Esophagus squamous epithelium (tissue), 5 donors: ENCODE data around the gene CALHM5. TPM values are rescaled to one million over a fixed set of nuclear protein-coding genes. Genes with fewer than 3 reads are reported as not detected.
"Not testable (repeated sequence)": the region's sequence is repeated elsewhere in the genome, so short reads cannot be mapped to it uniquely, and the experiment has no call there.

ENCODE experiments used
- DNase-seq: peaks from one replicate; lab custom pipeline; 2025; lab: John Stamatoyannopoulos, UW
- H3K27ac ChIP-seq, 4 donors: fragments of 200-600 bp; sonication (generic); one replicate each; pipeline ENCODE4 v1.5.1; 2016 to 2019; ENCODE audit warnings: mild to moderate bottlenecking in 1 of 4
- H3K27me3 ChIP-seq, 4 donors: fragments of 200-600 bp; sonication (generic); 1 replicate in 3 of 4; 2 replicates in 1 of 4; pipeline versions ENCODE4 v1.5.1 to v1.6.0; 2017 to 2021; ENCODE audit warnings: antibody characterized with exemption in 1 of 4
- H3K36me3 ChIP-seq, 3 donors: fragments of 200-600 bp; sonication (generic); one replicate each; pipeline ENCODE4 v1.5.1; 2016 to 2019
- H3K4me1 ChIP-seq, 3 donors: fragments of 200-600 bp; sonication (generic); one replicate each; pipeline ENCODE4 v1.5.1; 2017 to 2019
- H3K4me3 ChIP-seq, 4 donors: fragments of 200-600 bp; sonication (generic); 1 replicate in 3 of 4; 2 replicates in 1 of 4; pipeline ENCODE4 v1.5.1; 2016 to 2019; ENCODE audit warnings: mild to moderate bottlenecking in 2 of 4, moderate library complexity in 1 of 4
- H3K9me3 ChIP-seq, 3 donors: fragments of 200-600 bp; sonication (generic); one replicate each; pipeline ENCODE4 v1.5.1; 2016 to 2019
- POLR2A ChIP-seq, 4 donors: fragments of 450-650 bp; IDR thresholded peaks; one replicate each; pipeline ENCODE4 v1.6.1; 2017; ENCODE audit warnings: antibody characterized with exemption in 4 of 4, mild to moderate bottlenecking in 4 of 4, moderate library complexity in 3 of 4
- WGBS, 2 donors: methylation state at CpG; one replicate each; pipeline ENCODE4 v1.1.5; 2018; 5-methylcytosine and 5-hydroxymethylcytosine counted together
- intact Hi-C: fragments of 100-400 bp; cut with DNase I; formaldehyde crosslinking; loops from one replicate; pipeline ENCODE4 v1.15.0; 2022
- total RNA-seq, 4 donors: library from RNA; depleted of rRNA; stranded (reverse); fragments of >200 nt; gene quantifications; one replicate each; pipeline ENCODE4 v1.1.0, GENCODE V29; 2016
- TF ChIP-seq, protein P1 (sequence below), 6 experiments: fragments of 450-650 bp in 4 of 6; fragments of 200-600 bp in 2 of 6; sonication (generic) in 2 of 6; IDR thresholded peaks; one replicate each; pipeline ENCODE4 v1.5.1; 2016 to 2019; ENCODE audit warnings: antibody characterized with exemption in 6 of 6, mild to moderate bottlenecking in 4 of 6, moderate library complexity in 4 of 6
- donor health status: DM: yes; HTN: yes; CAD: no.

Gene CALHM5
- total RNA-seq, 4 donors from 2014 or later, result 0.04 to 1.7 (median 0.56) TPM

DNA sequence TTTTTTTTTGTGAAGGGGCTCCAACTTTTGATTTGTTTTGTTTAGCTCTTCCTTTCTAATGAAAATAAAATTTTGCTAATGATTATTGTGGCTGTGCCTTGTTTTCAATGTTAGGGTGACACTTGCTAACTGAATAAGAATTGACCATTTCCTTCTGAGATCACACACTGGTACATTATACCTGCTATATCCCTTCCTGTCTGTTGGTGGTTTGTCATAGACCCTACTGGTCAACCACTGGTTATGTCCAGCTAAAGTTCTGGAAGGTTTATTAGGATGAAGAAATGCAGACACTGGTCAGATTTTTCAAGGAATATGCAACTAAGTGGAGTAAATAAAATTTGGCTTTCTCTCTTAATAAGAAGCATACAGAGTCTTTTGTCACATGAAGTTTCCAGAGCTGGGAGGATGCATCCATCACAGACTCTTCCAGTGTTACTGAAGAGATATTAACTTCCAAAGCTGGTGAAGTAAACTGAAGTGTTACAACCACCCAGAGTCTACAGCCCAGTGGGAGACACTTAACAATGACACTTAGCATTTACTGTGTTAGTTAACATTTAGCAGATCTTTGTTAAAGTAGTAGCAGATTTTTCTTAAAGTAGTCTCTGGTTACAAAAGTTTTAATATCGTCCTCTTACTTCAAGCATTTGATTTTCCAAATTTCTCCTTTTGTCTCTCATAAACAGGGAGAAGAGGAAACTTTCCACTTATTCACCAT, 19.7 kb upstream of the CALHM5 start:
- no peaks in the 10 kb centered on the region for H3K27me3 ChIP-seq
- no peak overlapping the region for H3K27ac ChIP-seq
- WGBS, 2 donors, result 74 to 90% methylated on average over 1 of the region's 1 CpG
- no peaks in the 10 kb centered on the region for H3K36me3 ChIP-seq
- no peaks in the 10 kb centered on the region for H3K4me1 ChIP-seq
- DNase-seq, result no peak
- intact Hi-C loops, result no loop called here
- H3K9me3 ChIP-seq, result no peaks in the 10 kb centered on the region
- no peak for TF ChIP-seq POLR2A (IDR thresholded peaks at IDR 0.05)
- TF ChIP-seq, protein P1, sequence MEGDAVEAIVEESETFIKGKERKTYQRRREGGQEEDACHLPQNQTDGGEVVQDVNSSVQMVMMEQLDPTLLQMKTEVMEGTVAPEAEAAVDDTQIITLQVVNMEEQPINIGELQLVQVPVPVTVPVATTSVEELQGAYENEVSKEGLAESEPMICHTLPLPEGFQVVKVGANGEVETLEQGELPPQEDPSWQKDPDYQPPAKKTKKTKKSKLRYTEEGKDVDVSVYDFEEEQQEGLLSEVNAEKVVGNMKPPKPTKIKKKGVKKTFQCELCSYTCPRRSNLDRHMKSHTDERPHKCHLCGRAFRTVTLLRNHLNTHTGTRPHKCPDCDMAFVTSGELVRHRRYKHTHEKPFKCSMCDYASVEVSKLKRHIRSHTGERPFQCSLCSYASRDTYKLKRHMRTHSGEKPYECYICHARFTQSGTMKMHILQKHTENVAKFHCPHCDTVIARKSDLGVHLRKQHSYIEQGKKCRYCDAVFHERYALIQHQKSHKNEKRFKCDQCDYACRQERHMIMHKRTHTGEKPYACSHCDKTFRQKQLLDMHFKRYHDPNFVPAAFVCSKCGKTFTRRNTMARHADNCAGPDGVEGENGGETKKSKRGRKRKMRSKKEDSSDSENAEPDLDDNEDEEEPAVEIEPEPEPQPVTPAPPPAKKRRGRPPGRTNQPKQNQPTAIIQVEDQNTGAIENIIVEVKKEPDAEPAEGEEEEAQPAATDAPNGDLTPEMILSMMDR (IDR thresholded peaks at IDR 0.05), result no peak
- no peak overlapping the region for H3K4me3 ChIP-seq

DNA sequence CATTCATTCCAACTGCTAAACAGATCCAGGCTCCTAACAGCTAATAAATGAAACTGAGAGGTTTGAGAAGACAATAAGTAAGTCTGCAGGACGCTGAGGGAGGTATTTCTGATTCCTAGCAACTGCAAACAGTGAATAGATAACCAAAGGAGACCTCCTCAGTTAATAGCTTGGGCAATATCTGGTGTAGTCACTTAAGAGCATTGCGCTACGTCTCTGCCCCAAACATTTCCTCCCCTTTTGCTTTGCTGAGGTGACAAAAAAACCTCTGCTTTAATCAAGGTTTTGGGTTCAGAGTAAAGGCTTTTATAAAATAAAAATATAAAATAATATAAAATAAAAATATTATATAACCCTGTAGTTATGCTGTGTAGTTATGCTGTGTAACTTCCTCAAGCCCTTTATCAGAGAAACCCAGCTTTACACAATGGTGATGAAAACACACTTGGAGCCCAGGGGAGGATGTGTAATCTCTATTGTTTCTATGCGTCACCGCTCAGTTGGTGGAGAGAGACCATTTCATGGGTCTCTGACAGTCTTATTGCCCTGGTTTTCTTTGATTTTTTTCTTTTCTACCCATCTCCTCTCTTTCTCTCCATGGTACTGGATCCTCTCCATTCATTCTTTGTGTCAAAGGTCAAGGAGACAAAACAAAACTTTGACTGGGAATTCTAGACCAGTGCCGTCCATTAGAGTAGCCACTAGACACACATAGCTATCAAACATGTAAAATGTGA, 18.9 kb upstream of the CALHM5 start:
- intact Hi-C loops, result no loop called here
- WGBS, 2 donors, result 69 to 80% methylated on average over 6 of the region's 6 CpGs

DNA sequence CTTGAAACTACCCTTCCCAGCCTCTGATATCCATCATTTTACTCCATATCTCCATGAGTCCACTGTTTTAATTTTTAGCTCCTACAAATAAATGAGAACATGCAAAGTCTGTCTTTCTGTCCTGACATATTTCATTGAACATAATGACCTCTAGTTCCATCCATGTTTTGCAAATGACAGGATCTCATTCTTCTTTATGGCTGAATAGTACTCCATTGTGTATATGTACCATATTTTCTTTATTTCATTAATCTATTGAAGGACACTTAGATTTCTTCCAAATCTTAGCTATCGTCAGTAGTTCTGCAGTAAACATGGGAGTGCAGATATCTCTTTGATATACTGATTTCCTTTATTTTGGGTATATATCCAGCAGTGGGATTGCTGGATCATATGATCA, 16.3 kb upstream of the CALHM5 start:
- H3K4me1 ChIP-seq, H3K9me3 ChIP-seq, H3K36me3 ChIP-seq, H3K4me3 ChIP-seq, H3K27me3 ChIP-seq, intact Hi-C loops, DNase-seq, H3K27ac ChIP-seq: not testable (repeated sequence)
- WGBS, 2 donors, result 91 to 100% methylated on average over 1 of the region's 1 CpG

More for the DNA sequence above, 18.9 kb upstream of the CALHM5 start:
- no peak overlapping the region for H3K4me3 ChIP-seq
- H3K27me3 ChIP-seq, result no peaks in the 10 kb centered on the region
- no peaks in the 10 kb centered on the region for H3K4me1 ChIP-seq
- no peak for DNase-seq
- no peaks in the 10 kb centered on the region for H3K9me3 ChIP-seq
- H3K27ac ChIP-seq, result no peak overlapping the region
- H3K36me3 ChIP-seq, result no peaks in the 10 kb centered on the region
- no peak for TF ChIP-seq POLR2A (IDR thresholded peaks at IDR 0.05)
- TF ChIP-seq, protein P1 (IDR thresholded peaks at IDR 0.05), result no peak

DNA sequence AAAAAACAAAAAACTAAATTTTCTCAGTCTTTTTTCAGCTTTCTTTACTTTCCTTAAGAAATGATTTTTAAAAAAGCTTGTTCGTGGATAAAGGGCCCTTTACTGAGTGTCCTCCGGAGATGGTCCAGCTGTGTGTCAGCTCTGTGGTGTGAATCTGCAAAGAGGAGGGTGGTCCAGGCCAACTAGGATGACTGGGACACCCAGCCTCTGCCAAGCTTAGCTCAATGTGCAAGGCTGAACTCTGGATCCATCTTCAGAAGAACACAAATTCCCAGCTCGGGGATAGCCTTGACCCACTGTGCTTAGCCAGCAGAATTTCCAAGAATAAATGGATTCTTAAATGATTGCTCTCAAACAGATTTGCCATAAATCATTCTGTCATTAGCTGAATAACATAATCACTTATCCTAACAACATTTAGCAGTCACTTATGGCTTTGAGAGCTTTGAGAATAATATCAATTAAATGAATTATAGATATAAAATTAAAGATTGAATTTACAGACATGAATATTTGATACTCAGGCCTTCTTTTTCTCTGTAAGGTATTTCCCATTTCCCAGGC, 14.2 kb upstream of the CALHM5 start:
- Histone ChIP-seq H3K4me3 (no peak overlapping the region), H3K36me3 (no peaks in the 10 kb centered on the region), H3K9me3 (no peaks in the 10 kb centered on the region), H3K27ac (no peak overlapping the region), H3K27me3 (no peaks in the 10 kb centered on the region), H3K4me1 (peaks cover 0 to 7% (median 0%) of the 10 kb centered on the region in 3 donors)
- no peak for TF ChIP-seq POLR2A (IDR thresholded peaks at IDR 0.05)
- TF ChIP-seq, protein P1 (IDR thresholded peaks at IDR 0.05), result no peak
- WGBS, 2 donors, result 33 to 37% methylated on average over 3 of the region's 3 CpGs
- intact Hi-C loops, result no loop called here
- no peak for DNase-seq

DNA sequence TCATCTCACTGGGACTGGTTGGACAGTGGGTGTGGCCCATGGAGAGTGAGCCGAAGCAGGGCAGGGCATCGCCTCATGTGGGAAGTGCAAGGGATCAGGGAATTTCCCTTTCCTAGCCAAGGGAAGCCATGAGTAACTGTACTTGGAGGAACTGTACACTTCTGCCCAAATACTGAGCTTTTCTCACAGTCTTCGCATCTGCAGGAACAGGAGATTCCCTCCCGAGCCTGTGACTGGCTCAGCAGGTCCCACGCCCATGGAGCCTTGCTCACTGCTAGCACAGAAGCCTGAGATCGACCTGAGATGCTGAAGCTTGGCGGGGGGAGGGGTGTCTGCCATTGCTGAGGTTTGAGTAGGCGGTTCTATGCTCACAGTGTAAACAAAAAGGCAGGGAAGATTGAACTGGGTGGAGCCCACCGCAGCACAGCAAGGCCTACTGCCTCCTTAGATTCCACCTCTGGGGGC, 10.4 kb upstream of the CALHM5 start:
- TF ChIP-seq, protein P1 (IDR thresholded peaks at IDR 0.05), result no peak
- Histone ChIP-seq H3K4me3 (no peak overlapping the region), H3K27me3 (no peaks in the 10 kb centered on the region), H3K4me1 (peaks cover 0 to 7% (median 0%) of the 10 kb centered on the region in 3 donors), H3K36me3 (no peaks in the 10 kb centered on the region), H3K9me3 (no peaks in the 10 kb centered on the region), H3K27ac (no peak overlapping the region)
- WGBS, 2 donors, result 37% methylated on average over 3 of the region's 9 CpGs; no CpG with 5 or more reads in 1 of the 2 donors
- intact Hi-C loops, result no loop called here
- no peak for DNase-seq
